Natural killer cell (primary cell): ENCODE results near the gene MGLL. TPM values are rescaled to one million over a fixed set of nuclear protein-coding genes. Genes with fewer than 3 reads are reported as not detected.

Experiments used
- ATAC-seq, 3 donors: fragments of 150-1000 bp in 2 of 3; fragments of 200-7000 bp in 1 of 3; cut with Tn5 transposase; 1 replicate in 1 of 3; 2 replicates in 2 of 3; pipeline ENCODE4 v1.10.0; 2021; ENCODE audit warnings: mild to moderate bottlenecking in 2 of 3, moderate library complexity in 2 of 3
- DNase-seq, 2 donors: peaks; one replicate each; pipeline versions ENCODE4 v3.0.0 to v3.0.0-alpha.2; 2013 to 2021; ENCODE audit warnings: mixed read lengths in 1 of 2
- H3K27ac ChIP-seq: one replicate; pipeline ENCODE4 v1.5.1; 2013; ENCODE audit warnings: mild to moderate bottlenecking, low read length
- H3K27me3 ChIP-seq: one replicate; pipeline ENCODE4 v1.6.1; 2013; ENCODE audit warnings: low read length; ENCODE audit not compliant: control insufficient read depth, insufficient read depth
- H3K36me3 ChIP-seq: one replicate; pipeline ENCODE4 v1.6.1; 2013; ENCODE audit warnings: low read length; ENCODE audit not compliant: control insufficient read depth, insufficient read depth
- H3K4me1 ChIP-seq: one replicate; pipeline ENCODE4 v1.6.1; 2013; ENCODE audit warnings: low read length; ENCODE audit not compliant: control insufficient read depth, insufficient read depth
- H3K4me3 ChIP-seq: one replicate; pipeline ENCODE4 v1.5.1; 2013; ENCODE audit warnings: low read length
- H3K9me3 ChIP-seq: one replicate; pipeline ENCODE4 v1.6.1; 2013; ENCODE audit warnings: low read length; ENCODE audit not compliant: control insufficient read depth, insufficient read depth
- H3K27ac Mint-ChIP-seq, 2 donors: one replicate each; pipeline ENCODE4 v1.8.0; 2022; ENCODE audit warnings: mild to moderate bottlenecking in 2 of 2, mixed read lengths in 2 of 2, moderate library complexity in 1 of 2
- H3K27me3 Mint-ChIP-seq, 2 donors: one replicate each; pipeline ENCODE4 v1.8.0; 2022; ENCODE audit warnings: low read depth in 2 of 2, mixed read lengths in 2 of 2
- H3K36me3 Mint-ChIP-seq: one replicate; pipeline ENCODE4 v1.8.0; 2022; ENCODE audit warnings: mixed read lengths
- H3K4me1 Mint-ChIP-seq, 2 donors: one replicate each; pipeline ENCODE4 v1.8.0; 2022; ENCODE audit warnings: mixed read lengths in 2 of 2
- H3K4me3 Mint-ChIP-seq: one replicate; pipeline ENCODE4 v1.8.0; 2022; ENCODE audit warnings: mild to moderate bottlenecking, moderate library complexity, mixed read lengths
- H3K9me3 Mint-ChIP-seq, 2 donors: one replicate each; pipeline ENCODE4 v1.8.0; 2022; ENCODE audit warnings: mixed read lengths in 2 of 2
- WGBS: methylation state at CpG from one replicate; pipeline ENCODE4 v1.1.7; 2013; ENCODE audit warnings: missing lambda C conversion rate; ENCODE audit not compliant: insufficient coverage; 5-methylcytosine and 5-hydroxymethylcytosine counted together
- intact Hi-C: fragments of 100-400 bp; cut with micrococcal nuclease; formaldehyde crosslinking; loops from one replicate; pipeline ENCODE4 v1.14.2; 2022
- total RNA-seq, 4 donors: library from RNA; stranded (reverse); fragments of 120-200 nt in 1 of 4; gene quantifications; one replicate each; pipeline versions ENCODE4 v1.2.3 to v1.2.4, GENCODE V29; 2013 to 2022
- TF ChIP-seq, protein P1 (sequence below): fragments of 200-600 bp; IDR thresholded peaks from one replicate; pipeline ENCODE4 v1.8.0; 2022; ENCODE audit warnings: antibody characterized with exemption

The MGLL gene
- total RNA-seq, 3 donors from 2014 or later (not counting 1 experiment from before 2014, with no cell fraction given), result 2.7 to 4.6 (median 3.0) TPM

DNA sequence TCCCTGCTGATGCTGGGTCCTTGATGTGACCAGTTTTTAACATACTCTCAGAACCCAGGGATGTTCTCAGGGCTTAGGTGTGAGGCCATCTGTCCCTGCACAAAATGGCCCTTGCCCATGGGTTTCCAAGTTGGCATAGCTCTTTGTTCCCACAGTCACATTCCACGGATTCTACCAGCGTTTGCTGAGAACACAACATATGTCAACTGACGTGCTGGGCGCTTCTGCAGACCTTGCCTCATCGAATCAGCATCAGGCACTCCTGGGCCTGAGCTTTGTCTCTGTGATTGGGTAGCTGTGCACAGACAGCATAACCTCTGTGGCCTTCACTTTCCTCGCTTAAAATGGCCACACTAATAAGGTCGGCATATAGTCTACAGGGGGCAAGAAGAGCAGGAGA lies 69.0 kb downstream of the MGLL start:
- Mint-ChIP-seq H3K4me1 (peaks cover 0 to 11% of the 10 kb centered on the region in 2 donors), H3K4me3 (no peak overlapping the region), H3K27ac (no peak overlapping the region), H3K9me3 (no peaks in the 10 kb centered on the region), H3K36me3 (no peaks in the 10 kb centered on the region), H3K27me3 (peaks cover 0 to 3% of the 10 kb centered on the region in 2 donors)
- intact Hi-C loops, result no loop called here
- Histone ChIP-seq H3K27ac (no peak overlapping the region), H3K27me3 (no peaks in the 10 kb centered on the region), H3K4me1 (peaks cover 17% of the 10 kb centered on the region), H3K9me3 (no peaks in the 10 kb centered on the region), H3K36me3 (no peaks in the 10 kb centered on the region), H3K4me3 (no peak overlapping the region)
- ATAC-seq (no peak), DNase-seq (no peak)
- 94% methylated on average over 7 of the region's 7 CpGs for WGBS
- TF ChIP-seq, protein P1, sequence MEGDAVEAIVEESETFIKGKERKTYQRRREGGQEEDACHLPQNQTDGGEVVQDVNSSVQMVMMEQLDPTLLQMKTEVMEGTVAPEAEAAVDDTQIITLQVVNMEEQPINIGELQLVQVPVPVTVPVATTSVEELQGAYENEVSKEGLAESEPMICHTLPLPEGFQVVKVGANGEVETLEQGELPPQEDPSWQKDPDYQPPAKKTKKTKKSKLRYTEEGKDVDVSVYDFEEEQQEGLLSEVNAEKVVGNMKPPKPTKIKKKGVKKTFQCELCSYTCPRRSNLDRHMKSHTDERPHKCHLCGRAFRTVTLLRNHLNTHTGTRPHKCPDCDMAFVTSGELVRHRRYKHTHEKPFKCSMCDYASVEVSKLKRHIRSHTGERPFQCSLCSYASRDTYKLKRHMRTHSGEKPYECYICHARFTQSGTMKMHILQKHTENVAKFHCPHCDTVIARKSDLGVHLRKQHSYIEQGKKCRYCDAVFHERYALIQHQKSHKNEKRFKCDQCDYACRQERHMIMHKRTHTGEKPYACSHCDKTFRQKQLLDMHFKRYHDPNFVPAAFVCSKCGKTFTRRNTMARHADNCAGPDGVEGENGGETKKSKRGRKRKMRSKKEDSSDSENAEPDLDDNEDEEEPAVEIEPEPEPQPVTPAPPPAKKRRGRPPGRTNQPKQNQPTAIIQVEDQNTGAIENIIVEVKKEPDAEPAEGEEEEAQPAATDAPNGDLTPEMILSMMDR, result no peak

DNA sequence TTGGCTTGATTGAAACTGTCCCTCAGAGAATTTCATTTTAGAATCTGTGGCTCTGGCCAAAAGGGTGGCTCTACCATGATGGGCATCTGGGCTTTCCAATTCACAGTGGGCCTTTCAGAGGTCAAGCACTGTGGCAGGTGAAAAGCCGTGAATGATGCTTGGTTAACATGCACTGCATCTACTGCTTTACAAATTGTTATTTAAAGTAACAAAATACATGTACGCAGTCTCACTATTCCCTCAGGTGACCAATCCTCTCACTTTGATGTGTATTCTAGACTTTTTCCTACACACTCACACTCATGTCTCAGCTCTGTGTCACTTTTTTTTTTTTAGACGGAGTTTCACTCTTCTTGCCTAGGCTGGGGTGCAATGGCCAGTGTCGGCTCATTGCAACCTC lies 70.5 kb downstream of the MGLL start:
- intact Hi-C loops, result no loop called here
- Mint-ChIP-seq H3K4me3 (no peak overlapping the region), H3K4me1 (peaks cover 0 to 11% of the 10 kb centered on the region in 2 donors), H3K36me3 (no peaks in the 10 kb centered on the region), H3K9me3 (no peaks in the 10 kb centered on the region), H3K27me3 (peaks cover 0 to 3% of the 10 kb centered on the region in 2 donors), H3K27ac (no peak overlapping the region)
- TF ChIP-seq, protein P1, result no peak
- DNase-seq (no peak), ATAC-seq (no peak)
- Histone ChIP-seq H3K4me1 (peaks cover 17% of the 10 kb centered on the region), H3K9me3 (no peaks in the 10 kb centered on the region), H3K4me3 (no peak overlapping the region), H3K27ac (no peak overlapping the region), H3K27me3 (no peaks in the 10 kb centered on the region), H3K36me3 (no peaks in the 10 kb centered on the region)
- 72% methylated on average over 4 of the region's 4 CpGs for WGBS

DNA sequence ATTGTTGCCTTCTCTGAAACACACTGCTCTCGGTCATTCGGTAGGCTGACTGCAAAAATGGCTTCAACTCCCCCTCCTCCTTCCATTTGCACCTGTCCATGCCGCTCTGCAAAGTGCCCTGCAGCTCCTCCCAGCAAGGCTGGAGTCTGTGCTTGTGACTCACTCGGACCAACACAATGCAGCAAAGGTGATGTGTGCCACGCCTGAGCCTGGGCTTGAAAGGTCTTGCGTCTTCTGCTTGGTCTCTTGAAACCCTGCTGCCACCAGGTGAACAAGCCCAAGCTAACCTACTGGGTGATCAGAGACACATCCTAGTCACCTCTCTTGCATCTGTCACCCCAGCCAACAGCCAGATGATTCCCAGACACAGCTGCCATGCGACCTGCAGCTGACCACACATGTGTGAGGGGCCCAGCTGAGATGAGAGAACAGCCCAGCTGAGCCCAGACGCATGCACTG lies 71.1 kb downstream of the MGLL start:
- Histone ChIP-seq H3K4me1 (peaks cover 17% of the 10 kb centered on the region), H3K9me3 (no peaks in the 10 kb centered on the region), H3K4me3 (no peak overlapping the region), H3K27ac (no peak overlapping the region), H3K36me3 (no peaks in the 10 kb centered on the region), H3K27me3 (no peaks in the 10 kb centered on the region)
- WGBS, result 73% methylated on average over 8 of the region's 8 CpGs
- intact Hi-C loops, result no loop called here
- ATAC-seq (no peak), DNase-seq (no peak)
- no peaks in the 10 kb centered on the region for H3K9me3 Mint-ChIP-seq
- H3K4me1 Mint-ChIP-seq, result peaks cover 0 to 16% of the 10 kb centered on the region in 2 donors
- H3K36me3 Mint-ChIP-seq, result no peaks in the 10 kb centered on the region
- no peak overlapping the region for H3K4me3 Mint-ChIP-seq
- TF ChIP-seq, protein P1, result no peak
- no peak overlapping the region for H3K27ac Mint-ChIP-seq
- H3K27me3 Mint-ChIP-seq, result peaks cover 0 to 3% of the 10 kb centered on the region in 2 donors
